Hematopoietic multipotent progenitor cell treated with erythropoietin and hydrocortisone succinate and interleukin-3 and kit ligand, for 15 days (in vitro differentiated cells): ENCODE data around the gene DUSP7.
"Not testable (repeated sequence)": the region's sequence is repeated elsewhere in the genome, so short reads cannot be mapped to it uniquely, and the experiment has no call there.

ENCODE experiments used
- DNase-seq: peaks from one replicate; pipeline ENCODE4 v3.0.0-alpha.2; 2015; ENCODE audit warnings: low spot score

The DUSP7 gene

GRCh38 chr3:52047295-52047960 lies 8.9 kb downstream of the DUSP7 start:
- no peak for DNase-seq

- DNase-seq, result no peak
Measured at GRCh38 chr3:52046902-52047239, 9.5 kb downstream of the DUSP7 start.

- DNase-seq, result no peak
Measured at GRCh38 chr3:52046186-52046901, 10.0 kb downstream of the DUSP7 start.

GRCh38 chr3:52044869-52045619 lies 11.3 kb downstream of the DUSP7 start:
- no peak for DNase-seq

- no peak for DNase-seq
Measured at GRCh38 chr3:52043750-52044149, 12.6 kb downstream of the DUSP7 start.

GRCh38 chr3:52043039-52043438 lies 13.3 kb downstream of the DUSP7 start:
- DNase-seq, result not testable (repeated sequence)

- no peak for DNase-seq
Measured at GRCh38 chr3:52041118-52041731, 15.1 kb downstream of the DUSP7 start.

GRCh38 chr3:52040600-52040999 lies 15.8 kb downstream of the DUSP7 start:
- DNase-seq, result no peak

GRCh38 chr3:52039846-52040245 lies 16.5 kb downstream of the DUSP7 start:
- no peak for DNase-seq

GRCh38 chr3:52039426-52039825 lies 16.9 kb downstream of the DUSP7 start:
- no peak for DNase-seq

GRCh38 chr3:52038227-52038626 lies 18.1 kb downstream of the DUSP7 start:
- DNase-seq, result no peak

GRCh38 chr3:52037291-52037690 lies 19.1 kb downstream of the DUSP7 start:
- DNase-seq, result no peak

- no peak for DNase-seq
Measured at GRCh38 chr3:52036829-52037228, 19.5 kb downstream of the DUSP7 start.

- DNase-seq, result no peak
Measured at GRCh38 chr3:52036222-52036694, 20.1 kb downstream of the DUSP7 start.

GRCh38 chr3:52034651-52035050 lies 21.7 kb downstream of the DUSP7 start:
- no peak for DNase-seq

GRCh38 chr3:52034212-52034611 lies 22.2 kb downstream of the DUSP7 start:
- DNase-seq, result no peak

- not testable (repeated sequence) for DNase-seq
Measured at GRCh38 chr3:52033748-52034147, 22.6 kb downstream of the DUSP7 start.

- DNase-seq, result no peak
Measured at GRCh38 chr3:52032702-52033408, 23.5 kb downstream of the DUSP7 start.

- DNase-seq, result no peak
Measured at GRCh38 chr3:52031896-52032295, 24.5 kb downstream of the DUSP7 start.

GRCh38 chr3:52030714-52031310 lies 25.6 kb downstream of the DUSP7 start:
- no peak for DNase-seq

- DNase-seq, result no peak
Measured at GRCh38 chr3:52029535-52029934, 26.8 kb downstream of the DUSP7 start.

- no peak for DNase-seq
Measured at GRCh38 chr3:52029053-52029452, 27.3 kb downstream of the DUSP7 start.
